ENCODE results near the gene ERCC5. TPM values are rescaled to one million over a fixed set of nuclear protein-coding genes. Genes with fewer than 3 reads are reported as not detected.

The ERCC5 gene
- total RNA-seq, 1 donor from 2014 or later = 46.8 TPM

DNA sequence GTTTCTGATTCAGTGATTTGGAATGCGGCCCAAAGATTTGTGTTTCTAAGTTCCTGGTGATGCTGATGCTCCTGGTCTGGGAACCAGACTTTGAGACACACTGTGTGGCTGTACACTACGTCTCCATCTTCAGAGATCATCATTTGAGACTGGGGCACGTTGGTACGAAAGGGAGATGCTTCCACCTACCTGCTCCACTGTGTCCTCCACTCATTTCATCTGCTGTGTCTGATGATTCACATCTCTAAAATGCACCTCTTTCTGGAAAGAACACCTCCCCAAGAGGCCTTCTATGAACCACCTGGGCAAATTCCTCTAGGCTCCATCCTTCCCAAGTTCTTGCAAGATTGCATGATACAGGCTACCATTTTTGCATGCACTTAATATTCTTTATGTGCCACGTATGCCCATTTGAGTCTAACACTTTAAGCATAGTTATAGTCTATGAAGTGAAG lies 58.6 kb downstream of the ERCC5 start:
- intact Hi-C loops (cut with micrococcal nuclease) = no loop called here
- Mint-ChIP-seq H3K27ac (no peak overlapping the region), H3K27me3 (ENCODE audit: low read depth) (peaks cover 9% of the 10 kb centered on the region), H3K4me3 (ENCODE audit: low read depth) (no peak overlapping the region), H3K9me3 (no peaks in the 10 kb centered on the region), H3K4me1 (ENCODE audit: low read depth) (no peaks in the 10 kb centered on the region), H3K36me3 (ENCODE audit: low read depth) (no peaks in the 10 kb centered on the region)
- DNase-seq (ENCODE audit: low spot score) = no peak

- peaks cover 9% of the 10 kb centered on the region for H3K27me3 Mint-ChIP-seq (ENCODE audit: low read depth)
- H3K9me3 Mint-ChIP-seq = no peaks in the 10 kb centered on the region
- no peak overlapping the region for H3K4me3 Mint-ChIP-seq (ENCODE audit: low read depth)
- H3K4me1 Mint-ChIP-seq (ENCODE audit: low read depth) = no peaks in the 10 kb centered on the region
- DNase-seq (ENCODE audit: low spot score) = no peak
- no peaks in the 10 kb centered on the region for H3K36me3 Mint-ChIP-seq (ENCODE audit: low read depth)
- intact Hi-C loops (cut with micrococcal nuclease) = no loop called here
- no peak overlapping the region for H3K27ac Mint-ChIP-seq
These were observed 60.3 kb downstream of the ERCC5 start for GRCh38 chr13:102905905-102906771.

DNA sequence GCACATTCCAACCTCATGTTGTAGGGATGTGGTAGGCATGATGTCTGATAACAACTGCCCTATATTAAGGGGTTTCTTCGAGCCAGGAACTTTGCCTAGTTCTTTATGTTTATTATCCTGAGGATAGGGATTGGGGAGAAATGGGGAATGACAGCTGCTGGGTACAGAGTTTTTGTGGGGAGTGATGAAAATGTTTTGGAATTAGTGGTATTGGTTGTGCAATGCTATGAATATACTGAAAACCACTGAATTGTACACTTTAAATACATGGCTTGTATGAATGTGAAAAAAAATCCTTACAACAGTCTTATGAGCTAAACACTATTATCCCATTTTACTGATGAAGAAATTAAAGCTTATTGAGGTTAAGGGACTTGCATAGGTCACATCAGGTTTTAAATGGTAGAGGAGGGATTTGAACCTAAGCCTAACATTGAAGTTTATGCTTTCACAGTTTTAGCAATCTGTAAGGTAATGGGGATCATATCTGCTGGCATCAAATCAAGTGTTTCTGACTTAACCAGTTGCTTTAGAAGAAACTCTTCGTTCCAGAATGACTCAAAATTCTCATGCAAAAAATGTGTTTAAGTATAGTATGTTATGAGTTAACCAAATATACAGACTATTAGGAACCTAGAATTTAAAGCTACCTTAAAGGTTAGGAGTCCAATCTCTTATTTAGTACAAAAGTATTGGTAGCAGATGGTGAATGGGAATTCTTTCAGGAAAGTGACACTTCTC lies 61.4 kb downstream of the ERCC5 start:
- DNase-seq (ENCODE audit: low spot score) = no peak
- no peaks in the 10 kb centered on the region for H3K4me1 Mint-ChIP-seq (ENCODE audit: low read depth)
- H3K27ac Mint-ChIP-seq = no peak overlapping the region
- no peak overlapping the region for H3K4me3 Mint-ChIP-seq (ENCODE audit: low read depth)
- H3K27me3 Mint-ChIP-seq (ENCODE audit: low read depth) = peaks cover 12% of the 10 kb centered on the region
- H3K9me3 Mint-ChIP-seq = no peaks in the 10 kb centered on the region
- intact Hi-C loops (cut with micrococcal nuclease) = no loop called here
- H3K36me3 Mint-ChIP-seq (ENCODE audit: low read depth) = no peaks in the 10 kb centered on the region

DNA sequence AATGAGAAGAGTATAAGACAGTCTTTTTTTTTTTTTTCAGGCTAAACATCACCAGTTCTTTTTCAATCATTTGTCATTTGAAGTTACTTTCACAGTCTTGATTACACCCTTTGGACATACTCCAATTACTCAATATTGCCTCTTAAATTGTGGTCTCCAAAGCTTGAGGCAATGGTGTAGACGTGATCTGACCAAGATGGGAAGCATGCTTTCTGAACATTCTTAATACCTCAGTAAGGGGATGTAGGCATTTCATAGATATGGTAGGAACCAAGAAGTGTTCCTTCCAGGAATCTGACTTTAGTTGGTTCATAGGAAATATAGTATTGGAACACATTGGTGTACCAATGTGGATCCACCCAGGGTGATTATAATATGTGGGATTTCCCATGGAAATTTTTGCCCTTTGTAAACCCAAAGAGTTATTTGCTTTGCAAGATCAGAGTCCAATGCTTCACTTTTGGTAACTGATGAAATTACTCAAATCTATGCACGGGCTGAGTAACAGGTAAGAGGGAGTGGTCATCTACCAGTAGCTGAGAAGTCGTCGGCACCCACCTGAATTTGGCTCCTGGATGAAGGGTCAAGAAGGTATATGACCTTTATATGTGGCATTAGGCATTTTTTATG lies 62.2 kb downstream of the ERCC5 start:
- H3K9me3 Mint-ChIP-seq = no peaks in the 10 kb centered on the region

GRCh38 chr13:102909971-102910370 lies 64.1 kb downstream of the ERCC5 start:
- DNase-seq (ENCODE audit: low spot score) = no peak
- intact Hi-C loops (cut with micrococcal nuclease) = no loop called here
- H3K27ac Mint-ChIP-seq = no peak overlapping the region
- no peaks in the 10 kb centered on the region for H3K36me3 Mint-ChIP-seq (ENCODE audit: low read depth)
- peaks cover 8% of the 10 kb centered on the region for H3K27me3 Mint-ChIP-seq (ENCODE audit: low read depth)
- H3K4me1 Mint-ChIP-seq (ENCODE audit: low read depth) = no peaks in the 10 kb centered on the region
- H3K4me3 Mint-ChIP-seq (ENCODE audit: low read depth) = no peak overlapping the region
- no peaks in the 10 kb centered on the region for H3K9me3 Mint-ChIP-seq

More for the DNA sequence above, 62.2 kb downstream of the ERCC5 start:
- no peak for DNase-seq (ENCODE audit: low spot score)
- no peak overlapping the region for H3K4me3 Mint-ChIP-seq (ENCODE audit: low read depth)
- H3K27ac Mint-ChIP-seq = no peak overlapping the region
- peaks cover 12% of the 10 kb centered on the region for H3K27me3 Mint-ChIP-seq (ENCODE audit: low read depth)
- no peaks in the 10 kb centered on the region for H3K36me3 Mint-ChIP-seq (ENCODE audit: low read depth)
- intact Hi-C loops (cut with micrococcal nuclease) = no loop called here
- H3K4me1 Mint-ChIP-seq (ENCODE audit: low read depth) = no peaks in the 10 kb centered on the region

GRCh38 chr13:102911336-102911735 lies 65.5 kb downstream of the ERCC5 start:
- DNase-seq (ENCODE audit: low spot score) = no peak
- Mint-ChIP-seq H3K27ac (no peak overlapping the region), H3K27me3 (ENCODE audit: low read depth) (peaks cover 4% of the 10 kb centered on the region), H3K36me3 (ENCODE audit: low read depth) (no peaks in the 10 kb centered on the region), H3K4me1 (ENCODE audit: low read depth) (no peaks in the 10 kb centered on the region), H3K9me3 (no peaks in the 10 kb centered on the region), H3K4me3 (ENCODE audit: low read depth) (no peak overlapping the region)
- intact Hi-C loops (cut with micrococcal nuclease) = no loop called here

GRCh38 chr13:102912599-102912998 lies 66.8 kb downstream of the ERCC5 start:
- intact Hi-C loops (cut with micrococcal nuclease) = no loop called here

DNA sequence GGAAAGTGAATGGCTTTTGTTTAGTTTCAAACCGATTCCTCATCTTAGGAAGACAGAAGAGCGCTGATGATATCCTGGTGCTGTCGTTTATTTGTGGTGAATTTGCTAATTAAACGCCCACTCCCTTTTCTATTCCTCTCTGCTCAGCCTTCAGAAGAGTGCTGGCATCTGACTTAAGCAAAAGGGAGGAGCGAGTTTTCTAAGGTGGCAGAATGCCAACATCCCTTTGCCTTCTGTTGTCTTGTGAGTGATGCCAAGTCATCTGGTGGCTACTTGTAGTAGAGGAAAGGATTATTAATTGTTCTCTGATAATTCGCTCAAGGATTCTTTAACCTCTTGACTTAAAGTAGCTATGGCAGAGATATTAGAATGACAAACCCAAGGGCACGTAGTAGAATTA lies 68.1 kb downstream of the ERCC5 start:
- H3K4me3 Mint-ChIP-seq (ENCODE audit: low read depth) = no peak overlapping the region
- H3K27me3 Mint-ChIP-seq (ENCODE audit: low read depth) = peaks cover 10% of the 10 kb centered on the region
- no peak overlapping the region for H3K27ac Mint-ChIP-seq
- no peaks in the 10 kb centered on the region for H3K9me3 Mint-ChIP-seq
- no peak for DNase-seq (ENCODE audit: low spot score)
- no peaks in the 10 kb centered on the region for H3K36me3 Mint-ChIP-seq (ENCODE audit: low read depth)
- intact Hi-C loops (cut with micrococcal nuclease) = no loop called here
- no peaks in the 10 kb centered on the region for H3K4me1 Mint-ChIP-seq (ENCODE audit: low read depth)

More at GRCh38 chr13:102912599-102912998, 66.8 kb downstream of the ERCC5 start:
- no peak overlapping the region for H3K27ac Mint-ChIP-seq
- no peaks in the 10 kb centered on the region for H3K36me3 Mint-ChIP-seq (ENCODE audit: low read depth)
- H3K9me3 Mint-ChIP-seq = no peaks in the 10 kb centered on the region
- no peak for DNase-seq (ENCODE audit: low spot score)
- no peaks in the 10 kb centered on the region for H3K4me1 Mint-ChIP-seq (ENCODE audit: low read depth)
- no peak overlapping the region for H3K4me3 Mint-ChIP-seq (ENCODE audit: low read depth)
- peaks cover 6% of the 10 kb centered on the region for H3K27me3 Mint-ChIP-seq (ENCODE audit: low read depth)

GRCh38 chr13:102914339-102914930 lies 68.6 kb downstream of the ERCC5 start:
- no peaks in the 10 kb centered on the region for H3K9me3 Mint-ChIP-seq
- no peak overlapping the region for H3K27ac Mint-ChIP-seq
- H3K4me1 Mint-ChIP-seq (ENCODE audit: low read depth) = no peaks in the 10 kb centered on the region
- DNase-seq (ENCODE audit: low spot score) = no peak
- H3K36me3 Mint-ChIP-seq (ENCODE audit: low read depth) = no peaks in the 10 kb centered on the region
- H3K27me3 Mint-ChIP-seq (ENCODE audit: low read depth) = peaks cover 10% of the 10 kb centered on the region
- no peak overlapping the region for H3K4me3 Mint-ChIP-seq (ENCODE audit: low read depth)
- intact Hi-C loops (cut with micrococcal nuclease) = no loop called here

GRCh38 chr13:102915393-102915930 lies 69.6 kb downstream of the ERCC5 start:
- H3K36me3 Mint-ChIP-seq (ENCODE audit: low read depth) = no peaks in the 10 kb centered on the region
- H3K9me3 Mint-ChIP-seq = no peaks in the 10 kb centered on the region
- H3K27ac Mint-ChIP-seq = no peak overlapping the region
- peaks cover 10% of the 10 kb centered on the region for H3K27me3 Mint-ChIP-seq (ENCODE audit: low read depth)
- no peak overlapping the region for H3K4me3 Mint-ChIP-seq (ENCODE audit: low read depth)
- intact Hi-C loops (cut with micrococcal nuclease) = loop anchor here (5.0 kb wide), 1 partner anchor 43 kb away; no protein-coding TSS in a partner anchor
- no peaks in the 10 kb centered on the region for H3K4me1 Mint-ChIP-seq (ENCODE audit: low read depth)
- DNase-seq (ENCODE audit: low spot score) = no peak

DNA sequence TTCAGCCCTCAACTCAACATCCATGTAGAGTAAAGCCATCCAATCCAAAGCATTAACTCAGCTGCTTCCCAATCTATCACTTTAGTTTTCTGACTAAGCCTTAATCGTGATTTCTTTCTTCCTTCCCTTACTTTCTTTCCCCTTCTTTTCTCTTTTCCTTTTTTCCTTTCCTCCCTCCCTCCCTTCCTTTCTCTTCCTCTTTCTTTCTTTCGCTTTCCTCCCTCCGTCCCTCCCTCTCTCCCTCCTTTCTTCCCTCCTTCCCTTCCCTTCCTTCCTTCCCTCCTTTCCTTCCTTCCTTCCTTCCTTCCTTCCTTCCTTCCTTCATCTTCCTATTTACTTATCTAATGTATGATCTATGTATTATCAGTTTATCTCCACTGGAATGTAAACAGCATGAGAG lies 71.2 kb downstream of the ERCC5 start:
- DNase-seq (ENCODE audit: low spot score) = no peak
- peaks cover 9% of the 10 kb centered on the region for H3K27me3 Mint-ChIP-seq (ENCODE audit: low read depth)
- intact Hi-C loops (cut with micrococcal nuclease) = loop anchor here (5.0 kb wide), 1 partner anchor 45 kb away; no protein-coding TSS in a partner anchor
- H3K36me3 Mint-ChIP-seq (ENCODE audit: low read depth) = no peaks in the 10 kb centered on the region
- H3K4me3 Mint-ChIP-seq (ENCODE audit: low read depth) = no peak overlapping the region
- no peak overlapping the region for H3K27ac Mint-ChIP-seq
- no peaks in the 10 kb centered on the region for H3K9me3 Mint-ChIP-seq
- H3K4me1 Mint-ChIP-seq (ENCODE audit: low read depth) = no peaks in the 10 kb centered on the region

DNA sequence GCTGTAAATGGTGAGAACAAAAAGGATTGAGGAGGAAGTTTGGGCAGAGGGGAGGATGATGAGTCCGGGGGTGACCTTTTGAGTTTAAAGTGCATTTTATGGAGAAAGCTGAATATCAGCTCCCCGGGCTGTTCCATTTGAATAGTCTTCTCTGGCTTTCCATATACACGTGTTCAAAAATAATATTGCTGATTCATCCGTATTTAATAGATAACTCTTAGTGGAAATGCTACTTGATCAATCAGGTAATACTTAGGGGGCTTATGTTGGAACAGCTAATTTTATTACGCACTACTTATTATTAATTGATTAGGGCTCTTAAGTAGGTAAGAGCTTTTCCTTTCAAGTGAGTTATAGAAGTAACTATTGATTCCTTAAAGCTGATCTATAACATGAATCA lies 76.4 kb downstream of the ERCC5 start:
- Mint-ChIP-seq H3K27ac (no peak overlapping the region), H3K27me3 (ENCODE audit: low read depth) (peaks cover 7% of the 10 kb centered on the region), H3K36me3 (ENCODE audit: low read depth) (no peaks in the 10 kb centered on the region), H3K4me3 (ENCODE audit: low read depth) (no peak overlapping the region), H3K9me3 (peaks cover 9% of the 10 kb centered on the region), H3K4me1 (ENCODE audit: low read depth) (no peaks in the 10 kb centered on the region)
- intact Hi-C loops (cut with micrococcal nuclease) = no loop called here
- DNase-seq (ENCODE audit: low spot score) = no peak

Measured in activated T-helper 2 cell treated with anti-CD3 and anti-CD28 coated beads, Interferon-gamma antibody, Interleukin-2, Interleukin-4, amounts not matched to agents 10 μg/mL and 5 μg/mL and 100 μg/mL, durations not matched to agents 14 hours and 24 hours and 36 hours (primary cell).